DND-41 (cell line): ENCODE measurements around the gene NUDT22.

ENCODE experiments used
- ATAC-seq: fragments of 200-7000 bp; cut with Tn5 transposase; 3 replicates; pipeline ENCODE4 v1.9.1; 2021; ENCODE audit warnings: low read depth; ENCODE audit not compliant: insufficient read depth
- DNase-seq: peaks from one replicate; pipeline ENCODE4 v3.0.0-alpha.2; 2020
- H2AFZ ChIP-seq: 2 replicates; pipeline ENCODE4 v1.6.0; 2012; ENCODE audit warnings: low read depth, low read length
- H3K27ac ChIP-seq: 2 replicates; pipeline ENCODE4 v1.5.1; 2012; ENCODE audit warnings: low read length, inconsistent platforms
- H3K27me3 ChIP-seq: fragments of 200-600 bp; sonication (generic); 2 replicates; pipeline ENCODE4 v1.6.0; 2012; ENCODE audit warnings: low read length, mild to moderate bottlenecking, inconsistent platforms; ENCODE audit not compliant: insufficient read depth, poor library complexity
- H3K36me3 ChIP-seq: 2 replicates; pipeline ENCODE4 v1.5.1; 2012; ENCODE audit warnings: low read length, inconsistent platforms; ENCODE audit not compliant: insufficient read depth
- H3K4me1 ChIP-seq: 2 replicates; pipeline ENCODE4 v1.5.1; 2012; ENCODE audit warnings: mild to moderate bottlenecking, low read length; ENCODE audit not compliant: insufficient read depth
- H3K4me2 ChIP-seq: 2 replicates; pipeline ENCODE4 v1.6.0; 2012; ENCODE audit warnings: mild to moderate bottlenecking, moderate library complexity, low read length, inconsistent platforms; ENCODE audit not compliant: insufficient read depth
- H3K4me3 ChIP-seq, 2 experiments: fragments of 200-600 bp in 1 of 2; shearing (Covaris generic) in 1 of 2; 2 replicates each; pipeline ENCODE4 v1.5.1; 2012 to 2016; ENCODE audit warnings: inconsistent platforms in 2 of 2, low read length in 2 of 2, mild to moderate bottlenecking in 2 of 2, low read depth in 1 of 2, moderate library complexity in 1 of 2
- H3K79me2 ChIP-seq: 2 replicates; pipeline ENCODE4 v1.6.0; 2012; ENCODE audit warnings: low read length, inconsistent platforms; ENCODE audit not compliant: insufficient read depth
- H3K9ac ChIP-seq: 2 replicates; pipeline ENCODE4 v1.6.0; 2012; ENCODE audit warnings: low read depth, mild to moderate bottlenecking, inconsistent platforms, low read length, moderate library complexity
- H3K9me3 ChIP-seq: 2 replicates; pipeline ENCODE4 v1.5.1; 2012; ENCODE audit warnings: low read length, moderate library complexity, mild to moderate bottlenecking, inconsistent platforms; ENCODE audit not compliant: insufficient read depth, severe bottlenecking
- H4K20me1 ChIP-seq: 2 replicates; pipeline ENCODE4 v1.6.0; 2012; ENCODE audit warnings: low read length; ENCODE audit not compliant: insufficient read depth
- EZH2 ChIP-seq: IDR thresholded peaks from 3 replicates; pipeline ENCODE4 v1.6.1; 2012; ENCODE audit warnings: borderline replicate concordance, low read depth, mild to moderate bottlenecking, moderate library complexity, low read length, inconsistent platforms; ENCODE audit not compliant: severe bottlenecking
- TF ChIP-seq, protein P1 (sequence below): IDR thresholded peaks from 2 replicates; pipeline ENCODE4 v1.5.1; 2012; ENCODE audit warnings: borderline replicate concordance, low read length, moderate library complexity, mild to moderate bottlenecking; ENCODE audit not compliant: poor library complexity, severe bottlenecking; ENCODE audit errors: extremely low read depth

The NUDT22 gene

DNA sequence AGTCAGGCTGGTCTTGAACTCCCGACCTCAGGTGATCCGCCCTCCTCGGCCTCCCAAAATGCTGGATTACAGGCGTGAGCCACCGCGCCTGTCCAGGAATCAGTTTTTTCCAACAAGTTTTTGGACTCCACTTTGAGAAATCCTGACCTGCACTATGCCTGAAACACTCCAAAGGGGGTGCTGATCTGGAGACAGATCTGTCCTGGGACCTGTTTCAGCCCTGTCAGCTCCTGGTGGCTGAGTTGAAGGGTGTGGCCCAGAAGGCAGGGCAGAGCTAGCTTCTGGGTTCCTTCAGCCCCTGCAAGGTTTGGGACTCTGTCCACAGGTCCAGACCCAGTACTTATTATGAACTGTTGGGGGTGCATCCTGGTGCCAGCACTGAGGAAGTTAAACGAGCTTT lies 5.5 kb downstream of the NUDT22 start:
- Histone ChIP-seq H3K4me2 (peak overlapping the region; percentile 95), H3K27me3 (no peaks in the 10 kb centered on the region), H3K36me3 (peaks cover 12% of the 10 kb centered on the region), H3K79me2 (peaks cover 31% of the 10 kb centered on the region), H3K9me3 (no peaks in the 10 kb centered on the region), H2AFZ (no peak overlapping the region), H4K20me1 (peaks cover 13% of the 10 kb centered on the region), H3K9ac (peak overlapping the region; percentile 78; the same call in 1 of the 2 replicates), H3K27ac (no peak overlapping the region), H3K4me3 (no peak overlapping the region), H3K4me1 (peaks cover 78% of the 10 kb centered on the region)
- no peak for ATAC-seq
- no peak for DNase-seq
- TF ChIP-seq, protein P1, sequence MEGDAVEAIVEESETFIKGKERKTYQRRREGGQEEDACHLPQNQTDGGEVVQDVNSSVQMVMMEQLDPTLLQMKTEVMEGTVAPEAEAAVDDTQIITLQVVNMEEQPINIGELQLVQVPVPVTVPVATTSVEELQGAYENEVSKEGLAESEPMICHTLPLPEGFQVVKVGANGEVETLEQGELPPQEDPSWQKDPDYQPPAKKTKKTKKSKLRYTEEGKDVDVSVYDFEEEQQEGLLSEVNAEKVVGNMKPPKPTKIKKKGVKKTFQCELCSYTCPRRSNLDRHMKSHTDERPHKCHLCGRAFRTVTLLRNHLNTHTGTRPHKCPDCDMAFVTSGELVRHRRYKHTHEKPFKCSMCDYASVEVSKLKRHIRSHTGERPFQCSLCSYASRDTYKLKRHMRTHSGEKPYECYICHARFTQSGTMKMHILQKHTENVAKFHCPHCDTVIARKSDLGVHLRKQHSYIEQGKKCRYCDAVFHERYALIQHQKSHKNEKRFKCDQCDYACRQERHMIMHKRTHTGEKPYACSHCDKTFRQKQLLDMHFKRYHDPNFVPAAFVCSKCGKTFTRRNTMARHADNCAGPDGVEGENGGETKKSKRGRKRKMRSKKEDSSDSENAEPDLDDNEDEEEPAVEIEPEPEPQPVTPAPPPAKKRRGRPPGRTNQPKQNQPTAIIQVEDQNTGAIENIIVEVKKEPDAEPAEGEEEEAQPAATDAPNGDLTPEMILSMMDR = no peak
- TF ChIP-seq EZH2 = no peak

DNA sequence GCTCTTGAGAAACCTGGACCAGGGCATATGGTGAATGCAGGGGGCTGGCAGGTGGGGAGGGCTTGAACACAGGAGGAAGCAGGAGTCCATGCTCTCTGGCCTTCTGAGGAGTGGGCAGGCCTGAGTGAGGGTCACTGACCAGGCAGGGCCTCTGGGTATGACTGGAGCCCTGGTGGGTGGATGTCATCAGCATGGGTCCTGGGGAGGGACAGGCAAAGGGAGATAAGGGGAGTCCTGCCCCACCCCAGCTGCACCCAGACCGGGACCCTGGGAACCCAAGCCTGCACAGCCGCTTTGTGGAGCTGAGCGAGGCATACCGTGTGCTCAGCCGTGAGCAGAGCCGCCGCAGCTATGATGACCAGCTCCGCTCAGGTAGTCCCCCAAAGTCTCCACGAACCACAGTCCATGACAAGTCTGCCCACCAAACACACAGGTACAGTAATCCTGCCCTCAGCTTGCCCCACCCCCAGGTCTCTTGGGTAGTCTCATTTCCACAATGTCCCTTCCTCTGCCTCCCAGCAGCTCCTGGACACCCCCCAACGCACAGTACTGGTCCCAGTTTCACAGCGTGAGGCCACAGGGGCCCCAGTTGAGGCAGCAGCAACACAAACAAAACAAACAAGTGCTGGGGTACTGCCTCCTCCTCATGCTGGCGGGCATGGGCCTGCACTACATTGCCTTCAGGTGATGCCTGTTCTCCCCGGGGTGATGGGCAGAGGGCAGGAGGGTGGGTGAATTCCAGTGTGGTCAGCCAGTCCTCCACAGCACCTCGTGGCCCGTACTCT lies 6.3 kb downstream of the NUDT22 start:
- no peak for TF ChIP-seq EZH2
- TF ChIP-seq, protein P1 = no peak
- Histone ChIP-seq H3K4me2 (peak overlapping the region; percentile 95), H3K79me2 (peaks cover 23% of the 10 kb centered on the region), H3K27ac (no peak overlapping the region), H3K4me1 (peaks cover 70% of the 10 kb centered on the region), H3K9me3 (no peaks in the 10 kb centered on the region), H4K20me1 (peaks cover 13% of the 10 kb centered on the region), H3K4me3 (no peak overlapping the region), H3K9ac (no peak overlapping the region), H3K36me3 (peaks cover 16% of the 10 kb centered on the region), H2AFZ (no peak overlapping the region), H3K27me3 (no peaks in the 10 kb centered on the region)
- DNase-seq = no peak
- ATAC-seq = no peak

DNA sequence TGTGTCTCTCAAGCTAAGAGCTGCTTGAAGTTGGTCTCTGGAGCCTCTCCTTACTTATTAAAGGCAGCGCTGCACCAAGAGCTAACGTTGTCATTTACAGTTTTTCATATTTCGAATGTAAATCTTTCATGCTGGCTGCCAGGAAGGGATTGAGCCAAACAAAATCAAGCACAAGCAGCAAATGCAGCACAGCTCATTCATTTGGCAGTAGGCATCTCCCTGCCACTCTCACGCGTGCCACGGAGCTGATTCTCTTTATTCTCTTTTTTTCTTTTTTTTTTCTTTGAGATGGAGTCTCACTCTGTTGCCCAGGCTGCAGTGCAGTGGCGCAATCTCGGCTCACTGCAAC lies 6.9 kb downstream of the NUDT22 start:
- DNase-seq (no peak), ATAC-seq (no peak)
- Histone ChIP-seq H4K20me1 (peaks cover 13% of the 10 kb centered on the region), H3K9me3 (no peaks in the 10 kb centered on the region), H3K36me3 (peaks cover 22% of the 10 kb centered on the region), H3K27me3 (no peaks in the 10 kb centered on the region), H3K4me1 (peaks cover 66% of the 10 kb centered on the region), H3K4me2 (no peak overlapping the region), H3K27ac (no peak overlapping the region), H3K79me2 (peaks cover 20% of the 10 kb centered on the region), H2AFZ (no peak overlapping the region), H3K4me3 (no peak overlapping the region), H3K9ac (no peak overlapping the region)
- no peak for TF ChIP-seq EZH2
- TF ChIP-seq, protein P1 = no peak
